ENCODE measurements around the gene HS6ST2.

GRCh38 chrX:132740316-132741123, 217.9 kb downstream of the HS6ST2 start:
- peak; percentile 77 for TF ChIP-seq CTCF (IDR thresholded peaks at IDR 0.05; ENCODE audit: low read length)
- no peak for TF ChIP-seq EZH2 (optimal IDR thresholded peaks at IDR 0.05; ENCODE audit: low read depth, low read length)

All from MM.1S (cell line).